ENCODE measurements around the gene EIF4G1.

Gene EIF4G1

GRCh38 chr3:184368586-184369183 lies 54.3 kb downstream of the EIF4G1 start:
- DNase-seq (ENCODE audit: low read depth), result peak; percentile 81

DNA sequence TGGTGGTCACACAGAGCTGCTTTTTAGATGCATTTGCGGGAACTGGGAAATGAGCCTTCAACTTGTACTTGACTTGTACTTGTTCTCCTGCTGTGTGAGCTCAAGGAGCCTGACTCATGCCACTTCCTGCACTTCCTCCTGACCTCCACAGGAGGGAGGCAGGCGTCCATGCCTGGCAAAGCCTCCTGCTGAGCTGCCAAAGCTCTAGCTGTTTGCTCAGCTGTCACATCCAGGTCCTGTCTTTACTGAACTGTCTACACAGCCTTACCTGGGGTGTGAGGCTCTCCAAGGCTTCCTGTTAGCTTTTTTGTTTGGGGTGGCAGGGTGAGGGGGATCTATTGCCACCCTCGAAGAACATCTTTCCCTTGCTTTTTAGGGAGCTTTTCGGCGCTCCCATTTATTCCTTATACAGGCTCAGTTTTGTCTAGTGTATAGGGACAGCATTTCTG lies 57.2 kb downstream of the EIF4G1 start:
- peak; percentile 83 for DNase-seq (ENCODE audit: low read depth)

- no peak for DNase-seq (ENCODE audit: low read depth)
These were observed 58.0 kb downstream of the EIF4G1 start for GRCh38 chr3:184372296-184372821.

DNA sequence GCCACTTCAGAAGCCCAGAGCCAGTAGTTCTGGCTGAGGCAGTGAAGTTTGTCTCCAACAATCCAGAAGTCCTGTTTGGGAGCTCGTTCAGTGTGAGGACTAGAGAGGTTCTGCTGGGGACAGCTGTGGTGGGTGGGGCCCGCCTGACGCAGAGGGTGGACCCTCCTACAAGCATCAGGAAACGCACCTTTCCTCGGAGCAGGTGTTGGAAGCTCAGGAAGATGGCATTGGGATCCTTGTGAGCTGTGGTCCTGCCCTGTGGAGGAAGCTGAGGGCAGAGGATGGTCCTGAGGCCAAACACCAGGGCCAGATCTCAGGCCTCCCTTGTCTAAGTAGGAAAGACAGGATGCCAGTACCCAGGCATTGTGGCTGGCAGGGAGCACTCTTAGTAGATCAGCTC lies 58.5 kb downstream of the EIF4G1 start:
- DNase-seq (ENCODE audit: low read depth), result no peak

- no peak for DNase-seq (ENCODE audit: low read depth)
These were observed 59.0 kb downstream of the EIF4G1 start for GRCh38 chr3:184373422-184373821.

- DNase-seq (ENCODE audit: low read depth), result no peak
These were observed 61.5 kb downstream of the EIF4G1 start for GRCh38 chr3:184375747-184376461.

- DNase-seq (ENCODE audit: low read depth), result no peak
These were observed 63.0 kb downstream of the EIF4G1 start for GRCh38 chr3:184377374-184377773.

DNA sequence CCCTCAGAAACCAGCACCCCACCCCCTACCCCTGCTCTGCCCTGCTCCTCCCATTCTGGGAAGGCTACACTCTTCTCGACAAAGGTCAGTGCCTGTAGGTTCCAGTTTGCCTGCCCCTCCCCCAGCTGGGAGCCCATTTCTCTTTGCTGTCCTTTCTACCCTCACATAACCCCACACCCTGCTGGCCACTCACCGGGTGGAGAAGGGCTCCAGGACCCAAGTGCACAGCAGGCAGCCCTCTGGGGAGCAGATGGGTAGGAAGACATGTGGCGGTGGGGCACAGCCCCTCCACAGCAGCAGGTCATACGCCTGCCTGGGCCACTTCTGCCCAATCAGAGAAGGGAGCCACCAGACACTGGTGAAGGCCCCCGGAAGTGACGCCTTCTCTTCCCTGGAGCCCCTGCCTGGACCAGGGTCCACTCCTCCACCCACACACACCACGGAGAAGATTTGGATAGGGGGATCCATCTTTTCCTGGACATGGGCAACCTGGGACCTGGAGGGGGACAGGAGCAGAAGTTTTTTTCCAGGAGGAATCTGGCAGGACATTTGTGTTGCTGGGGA lies 63.6 kb downstream of the EIF4G1 start, which contains the start of gene THPO:
Gene THPO (minus strand): TSS at position 326 of the 564 bp plus-strand sequence. CDS start 1,948 bp downstream, outside the sequence.
- DNase-seq (ENCODE audit: low read depth), result no peak

DNA sequence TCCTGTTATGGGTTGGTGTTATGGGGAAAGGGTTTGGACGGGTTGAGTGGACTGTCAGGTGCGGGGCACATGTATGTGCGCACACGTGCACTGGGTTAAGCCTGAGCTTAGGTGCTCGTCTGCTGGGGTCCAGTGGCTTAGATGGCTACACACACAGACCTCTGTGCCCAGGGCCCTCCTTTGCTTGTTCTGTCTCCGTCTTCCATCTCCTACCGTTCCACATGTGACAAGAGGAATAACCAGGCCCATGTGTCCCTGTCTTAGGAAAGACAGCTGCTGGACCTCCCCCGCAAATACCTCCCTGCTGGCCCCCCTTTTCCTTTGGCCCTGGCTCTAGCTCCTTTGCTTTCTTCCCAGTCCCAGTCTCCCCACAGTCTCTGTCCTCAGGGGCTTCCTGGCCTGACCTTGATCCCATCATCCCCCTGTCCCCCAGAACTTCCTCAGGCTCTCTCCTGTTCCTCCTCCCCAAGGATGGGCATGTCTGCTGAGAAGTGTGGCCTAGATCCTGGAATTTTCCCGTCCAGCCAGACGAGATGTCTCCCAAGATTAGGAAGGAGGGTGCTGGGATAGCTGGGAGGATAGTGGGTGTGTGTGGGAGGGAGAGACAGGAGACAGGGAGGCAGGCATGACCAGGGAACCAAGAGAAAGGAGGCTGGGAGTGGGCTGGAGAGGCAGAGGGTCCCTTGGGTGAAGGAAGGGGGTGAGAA lies 64.4 kb downstream of the EIF4G1 start:
- DNase-seq (ENCODE audit: low read depth), result no peak

DNA sequence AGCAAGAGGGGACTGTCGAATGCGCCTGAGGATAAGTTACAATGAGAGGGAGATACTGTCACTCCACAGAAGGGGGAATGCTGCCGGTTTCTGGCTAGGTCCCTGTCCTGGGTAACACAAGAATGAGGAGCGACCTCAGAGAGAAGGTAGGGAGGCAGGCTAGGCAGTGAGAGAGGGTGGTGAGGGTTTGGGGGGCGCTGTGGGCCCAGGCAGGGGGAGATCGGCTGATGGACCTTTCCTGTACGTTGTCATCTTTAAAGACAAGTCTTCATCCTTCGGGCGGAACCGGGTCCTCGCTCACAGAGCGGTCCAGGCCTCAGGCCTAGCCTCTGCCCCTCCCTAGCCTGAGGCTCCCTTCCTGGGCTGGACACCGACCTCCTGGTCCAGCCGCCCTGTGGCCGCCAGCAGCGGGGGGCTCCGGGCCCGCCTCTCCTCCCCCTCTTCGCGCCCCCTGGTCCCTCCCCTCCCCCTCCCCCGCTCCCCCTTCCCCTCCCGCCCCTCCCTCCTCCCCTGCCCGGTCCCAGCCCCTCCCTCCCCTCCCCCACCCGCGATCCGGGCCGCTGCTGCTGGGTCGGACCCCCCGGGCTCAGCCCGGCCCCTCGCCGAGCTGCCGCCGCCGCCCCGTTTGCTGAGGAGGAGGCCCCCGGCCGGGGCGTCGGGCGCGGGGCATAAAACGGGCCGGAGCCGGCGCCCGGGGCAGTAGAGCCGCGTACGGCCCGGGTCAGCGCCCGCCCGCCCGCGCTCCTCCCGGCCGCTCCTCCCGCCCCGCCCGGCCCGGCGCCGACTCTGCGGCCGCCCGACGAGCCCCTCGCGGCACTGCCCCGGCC lies 65.2 kb downstream of the EIF4G1 start, which contains the start of gene CHRD:
Gene CHRD (plus strand): TSS at position 697 of the 827 bp plus-strand sequence. CDS start 265 bp downstream, outside the sequence.
- no peak for DNase-seq (ENCODE audit: low read depth)

DNA sequence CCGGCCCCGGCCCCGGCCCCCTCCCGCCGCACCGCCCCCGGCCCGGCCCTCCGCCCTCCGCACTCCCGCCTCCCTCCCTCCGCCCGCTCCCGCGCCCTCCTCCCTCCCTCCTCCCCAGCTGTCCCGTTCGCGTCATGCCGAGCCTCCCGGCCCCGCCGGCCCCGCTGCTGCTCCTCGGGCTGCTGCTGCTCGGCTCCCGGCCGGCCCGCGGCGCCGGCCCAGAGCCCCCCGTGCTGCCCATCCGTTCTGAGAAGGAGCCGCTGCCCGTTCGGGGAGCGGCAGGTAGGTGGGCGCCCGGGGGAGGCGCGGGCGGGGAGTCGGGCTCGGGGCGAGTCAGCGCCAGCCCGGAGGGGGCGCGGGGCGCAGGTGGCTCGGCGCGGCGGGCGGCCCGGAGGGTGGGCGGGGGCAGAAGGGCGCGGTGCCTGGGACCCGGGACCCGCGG lies 65.8 kb downstream of the EIF4G1 start:
- DNase-seq (ENCODE audit: low read depth), result peak; percentile 33

- DNase-seq (ENCODE audit: low read depth), result no peak
These were observed 66.3 kb downstream of the EIF4G1 start for GRCh38 chr3:184380627-184381260.

- DNase-seq (ENCODE audit: low read depth), result no peak
These were observed 67.1 kb downstream of the EIF4G1 start for GRCh38 chr3:184381261-184382224.

GRCh38 chr3:184382326-184383032 lies 68.1 kb downstream of the EIF4G1 start:
- no peak for DNase-seq (ENCODE audit: low read depth)

GRCh38 chr3:184383033-184383740 lies 68.8 kb downstream of the EIF4G1 start:
- DNase-seq (ENCODE audit: low read depth), result no peak

DNA sequence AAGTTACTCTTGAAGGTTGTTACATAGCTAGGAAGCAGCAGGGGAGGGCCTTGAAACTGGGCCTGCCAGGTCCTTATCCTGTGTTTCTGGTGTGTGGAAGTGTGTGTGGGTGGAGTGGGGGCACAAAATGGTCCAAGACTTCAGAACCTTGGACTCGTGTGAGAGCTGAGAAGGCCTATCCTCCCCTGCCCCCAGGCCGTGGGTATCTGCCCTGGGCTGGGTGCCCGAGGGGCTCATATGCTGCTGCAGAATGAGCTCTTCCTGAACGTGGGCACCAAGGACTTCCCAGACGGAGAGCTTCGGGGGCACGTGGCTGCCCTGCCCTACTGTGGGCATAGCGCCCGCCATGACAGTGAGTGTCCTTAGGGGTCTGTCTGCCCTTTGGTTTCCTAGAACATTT lies 69.9 kb downstream of the EIF4G1 start:
- no peak for DNase-seq (ENCODE audit: low read depth)
